HCT116 (cell line): ENCODE results near the gene BLOC1S5. TPM values are rescaled to one million over a fixed set of nuclear protein-coding genes. Genes with fewer than 3 reads are reported as not detected.

Experiments
- ATAC-seq: fragments of 200-7000 bp; cut with Tn5 transposase; 2 replicates; pipeline ENCODE4 v1.9.1; 2020; ENCODE audit warnings: mild to moderate bottlenecking, moderate library complexity
- BruUV-seq: library from RNA; stranded (reverse); fragments of 400-500 nt; replicated peaks from 2 replicates; lab custom pipeline; 2021; lab: Mats Ljungman, UMichigan
- CTCF ChIA-PET: fragments of 300-600 bp; sonication (Branson Sonifier 250); formaldehyde crosslinking; loops from one replicate; lab custom pipeline; 2021; ENCODE audit warnings: antibody characterized with exemption; lab: Charles Lee
- POLR2A ChIA-PET: fragments of 300-600, 350-600 bp; sonication (Branson Sonifier 250); formaldehyde crosslinking; loops from one replicate; lab custom pipeline; 2021; ENCODE audit warnings: antibody characterized with exemption; lab: Charles Lee
- RAD21 ChIA-PET, 2 experiments: fragments of 300-600 bp; sonication (Branson Sonifier 250); formaldehyde crosslinking; loops; one replicate each; lab custom pipeline; 2023; ENCODE audit warnings: low total read pairs in 2 of 2; ENCODE audit not compliant: uncharacterized antibody in 2 of 2, unreplicated experiment in 2 of 2, low non-redundant PET in 1 of 2; lab: Charles Lee
- DNase-seq: peaks from one replicate; pipeline ENCODE4 v3.0.0-alpha.2; 2010; ENCODE audit warnings: low read depth, low spot score
- H2AFZ ChIP-seq: fragments of 200-600 bp; shearing (Covaris generic), sonication (generic); 2 replicates; pipeline ENCODE4 v1.6.1; 2017; ENCODE audit warnings: low read depth, mixed run types, mixed read lengths, antibody characterized with exemption, low read length; ENCODE audit not compliant: poor library complexity, severe bottlenecking
- H3K27ac ChIP-seq: 2 replicates; pipeline ENCODE4 v1.5.1; 2012; ENCODE audit warnings: low read depth, low read length
- H3K27me3 ChIP-seq: fragments of 200-600 bp; sonication (generic); 2 replicates; pipeline ENCODE4 v1.6.1; 2016; ENCODE audit warnings: mixed run types, low read length, mixed read lengths; ENCODE audit not compliant: insufficient read depth
- H3K36me3 ChIP-seq, 2 experiments: fragments of 200-500 bp in 1 of 2; fragments of 200-600 bp in 1 of 2; sonication (Bioruptor generic) in 1 of 2; sonication (generic) in 1 of 2; 2 replicates each; pipeline versions ENCODE4 v1.5.1 to v1.6.1; 2014 to 2016; ENCODE audit warnings: low read length in 2 of 2, inconsistent platforms in 1 of 2, mixed read lengths in 1 of 2, mixed run types in 1 of 2; ENCODE audit not compliant: insufficient read depth in 2 of 2, control insufficient read depth in 1 of 2
- H3K4me1 ChIP-seq, 2 experiments: fragments of 200-600 bp in 1 of 2; sonication (generic) in 1 of 2; 2 replicates each; pipeline versions ENCODE4 v1.5.1 to v1.6.1; 2012 to 2017; ENCODE audit warnings: low read length in 2 of 2, inconsistent platforms in 1 of 2, mild to moderate bottlenecking in 1 of 2, mixed read lengths in 1 of 2, mixed run types in 1 of 2, moderate library complexity in 1 of 2; ENCODE audit not compliant: insufficient read depth in 2 of 2, control insufficient read depth in 1 of 2
- H3K4me2 ChIP-seq: fragments of 200-600 bp; sonication (generic); 2 replicates; pipeline ENCODE4 v1.6.1; 2017; ENCODE audit warnings: mixed run types, low read length, mixed read lengths
- H3K4me3 ChIP-seq, 2 experiments: fragments of 200-600 bp in 1 of 2; sonication (generic) in 1 of 2; replicated peaks in 1 of 2; 2 replicates each; pipeline ENCODE4 v1.5.1; 2011 to 2016; ENCODE audit warnings: low read length in 2 of 2, control low read depth in 1 of 2, low read depth in 1 of 2, mild to moderate bottlenecking in 1 of 2, mixed read lengths in 1 of 2, mixed run types in 1 of 2
- H3K79me2 ChIP-seq: fragments of 200-600 bp; sonication (generic); 2 replicates; pipeline ENCODE4 v1.6.1; 2017; ENCODE audit warnings: mild to moderate bottlenecking, mixed run types, low read length, moderate library complexity, mixed read lengths; ENCODE audit not compliant: insufficient read depth
- H3K9ac ChIP-seq: fragments of 200-600 bp; sonication (generic); 2 replicates; pipeline ENCODE4 v1.6.1; 2016; ENCODE audit warnings: low read length, mixed read lengths
- H3K9me2 ChIP-seq: fragments of 200-600 bp; sonication (generic), shearing (Covaris generic); 2 replicates; pipeline ENCODE4 v1.6.1; 2017; ENCODE audit warnings: mixed run types, mild to moderate bottlenecking, moderate library complexity; ENCODE audit not compliant: insufficient read depth
- H3K9me3 ChIP-seq, 2 experiments: fragments of 200-500 bp in 1 of 2; fragments of 200-600 bp in 1 of 2; sonication (Bioruptor generic) in 1 of 2; sonication (generic) in 1 of 2; 2 replicates each; pipeline ENCODE4 v1.6.1; 2014 to 2017; ENCODE audit warnings: low read length in 2 of 2, mixed read lengths in 2 of 2, inconsistent platforms in 1 of 2, low read depth in 1 of 2, mild to moderate bottlenecking in 1 of 2, mixed run types in 1 of 2, moderate library complexity in 1 of 2; ENCODE audit not compliant: control insufficient read depth in 1 of 2, insufficient read depth in 1 of 2
- H4K20me1 ChIP-seq: fragments of 200-600 bp; sonication (generic), shearing (Covaris generic); 2 replicates; pipeline ENCODE4 v1.6.1; 2017; ENCODE audit warnings: mixed run types, mild to moderate bottlenecking, moderate library complexity; ENCODE audit not compliant: insufficient read depth
- CBX3 ChIP-seq: IDR thresholded peaks from 2 replicates; pipeline ENCODE4 v1.6.1; 2012; ENCODE audit warnings: low read depth
- CEBPB ChIP-seq: IDR thresholded peaks from 2 replicates; pipeline ENCODE4 v1.6.1; 2012; ENCODE audit warnings: low read depth
- EGR1 ChIP-seq: IDR thresholded peaks from 2 replicates; pipeline ENCODE4 v1.6.1; 2012; ENCODE audit warnings: low read depth
- ELF1 ChIP-seq: IDR thresholded peaks from 2 replicates; pipeline ENCODE4 v1.6.1; 2012; ENCODE audit warnings: low read depth, borderline replicate concordance
- EZH2 ChIP-seq: fragments of 200-600 bp; sonication (generic); IDR thresholded peaks from 2 replicates; pipeline ENCODE4 v1.6.1; 2017; ENCODE audit warnings: antibody characterized with exemption, mixed run types
- EZH2phosphoT487 ChIP-seq: fragments of 200-600 bp; IDR thresholded peaks from 2 replicates; pipeline ENCODE4 v1.6.1; 2018; ENCODE audit warnings: antibody characterized with exemption, borderline replicate concordance
- JUND ChIP-seq: IDR thresholded peaks from 2 replicates; pipeline ENCODE4 v1.6.1; 2012
- RAD21 ChIP-seq: IDR thresholded peaks from 2 replicates; pipeline ENCODE4 v1.6.1; 2012; ENCODE audit warnings: low read depth, mild to moderate bottlenecking
- REST ChIP-seq: IDR thresholded peaks from 2 replicates; pipeline ENCODE4 v1.6.1; 2012; ENCODE audit warnings: low read depth
- SIN3A ChIP-seq: IDR thresholded peaks from 2 replicates; pipeline ENCODE4 v1.6.1; 2012; ENCODE audit warnings: low read depth
- SP1 ChIP-seq: IDR thresholded peaks from 2 replicates; pipeline ENCODE4 v1.6.1; 2012; ENCODE audit warnings: low read depth
- TCF7L2 ChIP-seq: IDR thresholded peaks from 2 replicates; pipeline ENCODE4 v1.7.0; 2011; ENCODE audit warnings: borderline replicate concordance, inconsistent platforms; ENCODE audit not compliant: insufficient read depth, insufficient read length; ENCODE audit errors: extremely low read depth
- ZNF274 ChIP-seq: fragments of 200-500 bp; sonication (Bioruptor generic); IDR thresholded peaks from 2 replicates; pipeline ENCODE4 v1.6.1; 2014; ENCODE audit warnings: mild to moderate bottlenecking, low read depth, low read length, inconsistent platforms
- intact Hi-C: fragments of 100-400 bp; cut with micrococcal nuclease; formaldehyde crosslinking; loops from 2 replicates; pipeline ENCODE4 v1.10.0; 2022
- total RNA-seq: library from RNA; stranded (reverse); gene quantifications from one replicate; pipeline ENCODE4 v1.2.1, GENCODE V29; 2021; ENCODE audit not compliant: unreplicated experiment
- TF ChIP-seq, protein P1 (sequence below): IDR thresholded peaks from 2 replicates; pipeline ENCODE4 v1.6.1; 2012
- TF ChIP-seq, protein P2 (sequence below): IDR thresholded peaks from 2 replicates; pipeline ENCODE4 v1.6.1; 2012
- TF ChIP-seq, protein P3 (sequence below): IDR thresholded peaks from 2 replicates; pipeline ENCODE4 v1.6.1; 2011; ENCODE audit warnings: mild to moderate bottlenecking, low read length, moderate library complexity; ENCODE audit not compliant: insufficient replicate concordance; ENCODE audit errors: extremely low read depth

The BLOC1S5 gene
- total RNA-seq, 1 experiment from 2014 or later = 12.0 TPM

GRCh38 chr6:8026800-8027199 is 37.4 kb downstream of the BLOC1S5 start:
- ATAC-seq (no peak), DNase-seq (no peak)
- ChIA-PET RAD21 (no interaction called here), POLR2A (no interaction called here), CTCF (no interaction called here)
- no peak overlapping the region for H3K4me3 ChIP-seq
- no peaks in the 10 kb centered on the region for H4K20me1 ChIP-seq
- H3K27me3 ChIP-seq = no peaks in the 10 kb centered on the region
- BruUV-seq = no TSS peak
- no peak overlapping the region for H3K9ac ChIP-seq
- no peaks in the 10 kb centered on the region for H3K4me1 ChIP-seq
- no peak overlapping the region for H2AFZ ChIP-seq
- intact Hi-C loops = no loop called here
- H3K9me3 ChIP-seq = no peaks in the 10 kb centered on the region
- H3K9me2 ChIP-seq = no peaks in the 10 kb centered on the region
- H3K27ac ChIP-seq = no peak overlapping the region
- H3K36me3 ChIP-seq = no peaks in the 10 kb centered on the region
- no peak overlapping the region for H3K4me2 ChIP-seq
- H3K79me2 ChIP-seq = peaks cover 15% of the 10 kb centered on the region
- TF ChIP-seq EZH2 (no peak), JUND (no peak), EGR1 (no peak), ZNF274 (no peak), CBX3 (no peak), REST (no peak), CEBPB (no peak), EZH2phosphoT487 (no peak), TCF7L2 (no peak), SP1 (no peak), SIN3A (no peak), RAD21 (no peak), ELF1 (no peak)
- TF ChIP-seq, protein P1, sequence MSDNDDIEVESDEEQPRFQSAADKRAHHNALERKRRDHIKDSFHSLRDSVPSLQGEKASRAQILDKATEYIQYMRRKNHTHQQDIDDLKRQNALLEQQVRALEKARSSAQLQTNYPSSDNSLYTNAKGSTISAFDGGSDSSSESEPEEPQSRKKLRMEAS = no peak
- TF ChIP-seq, protein P2, sequence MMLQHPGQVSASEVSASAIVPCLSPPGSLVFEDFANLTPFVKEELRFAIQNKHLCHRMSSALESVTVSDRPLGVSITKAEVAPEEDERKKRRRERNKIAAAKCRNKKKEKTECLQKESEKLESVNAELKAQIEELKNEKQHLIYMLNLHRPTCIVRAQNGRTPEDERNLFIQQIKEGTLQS = no peak
- TF ChIP-seq, protein P3, sequence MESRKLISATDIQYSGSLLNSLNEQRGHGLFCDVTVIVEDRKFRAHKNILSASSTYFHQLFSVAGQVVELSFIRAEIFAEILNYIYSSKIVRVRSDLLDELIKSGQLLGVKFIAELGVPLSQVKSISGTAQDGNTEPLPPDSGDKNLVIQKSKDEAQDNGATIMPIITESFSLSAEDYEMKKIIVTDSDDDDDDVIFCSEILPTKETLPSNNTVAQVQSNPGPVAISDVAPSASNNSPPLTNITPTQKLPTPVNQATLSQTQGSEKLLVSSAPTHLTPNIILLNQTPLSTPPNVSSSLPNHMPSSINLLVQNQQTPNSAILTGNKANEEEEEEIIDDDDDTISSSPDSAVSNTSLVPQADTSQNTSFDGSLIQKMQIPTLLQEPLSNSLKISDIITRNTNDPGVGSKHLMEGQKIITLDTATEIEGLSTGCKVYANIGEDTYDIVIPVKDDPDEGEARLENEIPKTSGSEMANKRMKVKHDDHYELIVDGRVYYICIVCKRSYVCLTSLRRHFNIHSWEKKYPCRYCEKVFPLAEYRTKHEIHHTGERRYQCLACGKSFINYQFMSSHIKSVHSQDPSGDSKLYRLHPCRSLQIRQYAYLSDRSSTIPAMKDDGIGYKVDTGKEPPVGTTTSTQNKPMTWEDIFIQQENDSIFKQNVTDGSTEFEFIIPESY = no peak
